H9 (cell line): Measurements from ENCODE around the gene OXSR1. TPM values are rescaled to one million over a fixed set of nuclear protein-coding genes. Genes with fewer than 3 reads are reported as not detected.

Source experiments
- DNase-seq: peaks from one replicate; pipeline ENCODE4 v3.0.0-alpha.2; 2017
- H2AFZ ChIP-seq: one replicate; pipeline ENCODE4 v1.6.1; 2013; ENCODE audit warnings: mild to moderate bottlenecking, low read length, control low read depth, moderate library complexity
- H2AK5ac ChIP-seq: 2 replicates; pipeline ENCODE4 v1.6.1; 2013; ENCODE audit warnings: low read length, control low read depth, mixed read lengths; ENCODE audit not compliant: insufficient read length
- H2BK120ac ChIP-seq: one replicate; pipeline ENCODE4 v1.6.1; 2013; ENCODE audit warnings: low read depth, mild to moderate bottlenecking, low read length, control low read depth, inconsistent platforms; ENCODE audit not compliant: poor library complexity, severe bottlenecking
- H2BK12ac ChIP-seq: 2 replicates; pipeline ENCODE4 v1.6.1; 2013; ENCODE audit warnings: low read length, control low read depth, mixed read lengths, low read depth; ENCODE audit not compliant: insufficient read length
- H2BK15ac ChIP-seq: 2 replicates; pipeline ENCODE4 v1.6.1; 2013; ENCODE audit warnings: low read depth, low read length, control low read depth
- H2BK20ac ChIP-seq: one replicate; pipeline ENCODE4 v1.6.1; 2013; ENCODE audit warnings: low read depth, mild to moderate bottlenecking, low read length, control low read depth, inconsistent platforms; ENCODE audit not compliant: poor library complexity, severe bottlenecking
- H2BK5ac ChIP-seq: 2 replicates; pipeline ENCODE4 v1.6.1; 2013; ENCODE audit warnings: low read length, control low read depth, mixed read lengths; ENCODE audit not compliant: insufficient read length
- H3K14ac ChIP-seq: 2 replicates; pipeline ENCODE4 v1.6.1; 2013; ENCODE audit warnings: low read length, control low read depth; ENCODE audit not compliant: insufficient read depth
- H3K18ac ChIP-seq: 2 replicates; pipeline ENCODE4 v1.6.1; 2013; ENCODE audit warnings: low read depth, mild to moderate bottlenecking, mixed read lengths, low read length, control low read depth; ENCODE audit not compliant: insufficient read length
- H3K23ac ChIP-seq: 2 replicates; pipeline ENCODE4 v1.6.1; 2013; ENCODE audit warnings: low read length, control low read depth, mixed read lengths, low read depth; ENCODE audit not compliant: insufficient read length
- H3K23me2 ChIP-seq: 2 replicates; pipeline ENCODE4 v1.6.1; 2013; ENCODE audit warnings: low read depth, mild to moderate bottlenecking, mixed read lengths, low read length, control low read depth; ENCODE audit not compliant: insufficient read length, poor library complexity, severe bottlenecking
- H3K27ac ChIP-seq: 2 replicates; pipeline ENCODE4 v1.5.1; 2013; ENCODE audit warnings: low read length, control low read depth, mixed read lengths, low read depth; ENCODE audit not compliant: insufficient read length
- H3K27me3 ChIP-seq: 2 replicates; pipeline ENCODE4 v1.6.1; 2013; ENCODE audit warnings: low read length, control low read depth, inconsistent platforms; ENCODE audit not compliant: insufficient read depth
- H3K4ac ChIP-seq: 2 replicates; pipeline ENCODE4 v1.6.1; 2013; ENCODE audit warnings: low read depth, mild to moderate bottlenecking, control low read depth, inconsistent platforms, low read length, moderate library complexity
- H3K4me1 ChIP-seq: 2 replicates; pipeline ENCODE4 v1.6.1; 2013; ENCODE audit warnings: low read length, control low read depth, inconsistent platforms; ENCODE audit not compliant: insufficient read depth
- H3K4me2 ChIP-seq: 2 replicates; pipeline ENCODE4 v1.6.1; 2013; ENCODE audit warnings: low read length, control low read depth, mixed read lengths; ENCODE audit not compliant: insufficient read length, insufficient read depth
- H3K56ac ChIP-seq: 2 replicates; pipeline ENCODE4 v1.6.1; 2013; ENCODE audit warnings: low read depth, mild to moderate bottlenecking, mixed read lengths, low read length, control low read depth; ENCODE audit not compliant: insufficient read length
- H3K79me1 ChIP-seq: 2 replicates; pipeline ENCODE4 v1.6.1; 2013; ENCODE audit warnings: low read depth, mild to moderate bottlenecking, moderate library complexity, low read length, control low read depth, inconsistent platforms; ENCODE audit not compliant: insufficient read depth, poor library complexity, severe bottlenecking
- H3K79me2 ChIP-seq: 2 replicates; pipeline ENCODE4 v1.6.1; 2013; ENCODE audit warnings: low read length, control low read depth, inconsistent platforms; ENCODE audit not compliant: insufficient read depth
- H3K9ac ChIP-seq: 2 replicates; pipeline ENCODE4 v1.6.1; 2013; ENCODE audit warnings: low read length, control low read depth, mixed read lengths; ENCODE audit not compliant: insufficient read length; ENCODE audit errors: extremely low read depth
- H3K9me3 ChIP-seq: one replicate; pipeline ENCODE4 v1.6.1; 2013; ENCODE audit warnings: low read depth, low read length, inconsistent platforms; ENCODE audit not compliant: control insufficient read depth
- H3T11ph ChIP-seq: one replicate; pipeline ENCODE4 v1.6.1; 2013; ENCODE audit warnings: mild to moderate bottlenecking, low read length, control low read depth, inconsistent platforms
- H4K20me1 ChIP-seq: one replicate; pipeline ENCODE4 v1.6.1; 2013; ENCODE audit not compliant: control insufficient read depth, insufficient read length, insufficient read depth
- H4K5ac ChIP-seq: 2 replicates; pipeline ENCODE4 v1.6.1; 2013; ENCODE audit warnings: low read depth, mild to moderate bottlenecking, mixed read lengths, low read length, control low read depth; ENCODE audit not compliant: insufficient read length
- H4K8ac ChIP-seq: replicated peaks from 2 replicates; pipeline ENCODE4 v1.6.1; 2013; ENCODE audit warnings: low read length, control low read depth, mixed read lengths, low read depth; ENCODE audit not compliant: insufficient read length
- H4K91ac ChIP-seq: 2 replicates; pipeline ENCODE4 v1.6.1; 2013; ENCODE audit warnings: low read depth, mild to moderate bottlenecking, moderate library complexity, mixed read lengths, low read length, control low read depth; ENCODE audit not compliant: insufficient read length
- H3K27ac Mint-ChIP-seq, 3 experiments: 2 replicates in 2 of 3; 3 replicates in 1 of 3; pipeline ENCODE4 v1.8.0; 2020 to 2021; ENCODE audit warnings: mixed read lengths in 3 of 3, mild to moderate bottlenecking in 1 of 3, moderate library complexity in 1 of 3
- H3K27me3 Mint-ChIP-seq: 2 replicates; pipeline ENCODE4 v1.8.0; 2021; ENCODE audit warnings: low read depth, mild to moderate bottlenecking, moderate library complexity, mixed read lengths
- H3K36me3 Mint-ChIP-seq, 3 experiments: 2 replicates in 2 of 3; 3 replicates in 1 of 3; pipeline ENCODE4 v1.8.0; 2020 to 2021; ENCODE audit warnings: low read depth in 3 of 3, mixed read lengths in 3 of 3; ENCODE audit not compliant: insufficient read depth in 1 of 3
- H3K4me1 Mint-ChIP-seq, 2 experiments: 2 replicates each; pipeline ENCODE4 v1.8.0; 2020; ENCODE audit warnings: mixed read lengths in 2 of 2
- H3K4me3 Mint-ChIP-seq, 2 experiments: 2 replicates in 1 of 2; 3 replicates in 1 of 2; pipeline ENCODE4 v1.8.0; 2020 to 2021; ENCODE audit warnings: mild to moderate bottlenecking in 2 of 2, mixed read lengths in 2 of 2, moderate library complexity in 1 of 2
- H3K9me3 Mint-ChIP-seq, 2 experiments: 2 replicates in 1 of 2; 3 replicates in 1 of 2; pipeline ENCODE4 v1.8.0; 2020; ENCODE audit warnings: mild to moderate bottlenecking in 2 of 2, mixed read lengths in 2 of 2, moderate library complexity in 1 of 2
- WGBS: extraction: QIAGEN DNeasy Blood & Tissue Kit; methylation state at CpG from one replicate; pipeline ENCODE4 v1.1.7; 2013; ENCODE audit warnings: missing lambda C conversion rate, low lambda C conversion rate, mixed read lengths; ENCODE audit not compliant: insufficient read length; ENCODE audit errors: extremely low coverage; 5-methylcytosine and 5-hydroxymethylcytosine counted together
- total RNA-seq: library from RNA; stranded (reverse); gene quantifications from 2 replicates; pipeline ENCODE4 v1.2.1, GENCODE V29; 2021
- TF ChIP-seq, protein P1 (sequence below): fragments of 200-600 bp; sonication (generic); conservative IDR thresholded peaks from 3 replicates; pipeline ENCODE4 v1.8.0; 2021; ENCODE audit warnings: antibody characterized with exemption, mild to moderate bottlenecking

Gene OXSR1
- total RNA-seq, 1 experiment from 2014 or later, result 54.1 TPM

DNA sequence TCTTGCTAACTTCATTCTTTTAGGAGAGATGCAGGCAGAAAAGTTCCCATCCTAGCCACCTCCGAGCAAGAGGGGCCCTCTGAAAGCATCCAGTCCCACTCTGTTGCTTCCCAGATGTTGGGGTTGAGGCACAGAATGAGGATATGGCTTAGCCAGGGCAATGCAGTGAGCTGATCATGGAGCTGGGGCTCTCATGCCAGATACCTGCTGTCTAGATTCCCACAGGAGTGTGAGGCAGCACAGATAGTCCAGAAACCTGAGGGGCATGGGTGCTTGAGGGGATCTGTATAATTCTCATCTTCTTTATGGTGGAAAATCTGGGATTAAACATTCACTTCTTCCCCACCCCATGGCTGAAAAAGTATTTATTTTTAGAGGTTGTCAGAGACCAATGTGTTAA, 101.5 kb downstream of the OXSR1 start:
- no peak for DNase-seq
- Histone ChIP-seq H3K79me2 (no peaks in the 10 kb centered on the region), H3K27ac (no peak overlapping the region), H2BK12ac (no peak overlapping the region), H3K4ac (no peak overlapping the region), H4K91ac (no peak overlapping the region), H4K5ac (no peak overlapping the region), H3K9ac (no peak overlapping the region), H3K9me3 (no peaks in the 10 kb centered on the region), H2BK20ac (no peak overlapping the region), H2BK120ac (no peak overlapping the region), H4K8ac (no peak overlapping the region), H3K27me3 (no peaks in the 10 kb centered on the region), H2BK15ac (no peak overlapping the region), H3K4me2 (no peak overlapping the region), H3K18ac (no peak overlapping the region), H3T11ph (no peak overlapping the region), H3K23ac (no peak overlapping the region), H3K14ac (no peak overlapping the region), H3K79me1 (no peaks in the 10 kb centered on the region), H2AFZ (no peak overlapping the region), H4K20me1 (peaks cover 3% of the 10 kb centered on the region), H3K56ac (no peak overlapping the region), H3K23me2 (no peaks in the 10 kb centered on the region), H2AK5ac (no peak overlapping the region), H3K4me1 (no peaks in the 10 kb centered on the region; the same call in none of the 2 replicates), H2BK5ac (no peak overlapping the region)
- Mint-ChIP-seq H3K27me3 (no peaks in the 10 kb centered on the region), H3K4me3 (no peak overlapping the region), H3K36me3 (no peaks in the 10 kb centered on the region), H3K27ac (no peak overlapping the region), H3K4me1 (peaks cover 20 to 27% of the 10 kb centered on the region in 2 experiments), H3K9me3 (no peaks in the 10 kb centered on the region)
- WGBS, result no CpG with 5 or more reads among the region's 1 CpG
- TF ChIP-seq, protein P1, sequence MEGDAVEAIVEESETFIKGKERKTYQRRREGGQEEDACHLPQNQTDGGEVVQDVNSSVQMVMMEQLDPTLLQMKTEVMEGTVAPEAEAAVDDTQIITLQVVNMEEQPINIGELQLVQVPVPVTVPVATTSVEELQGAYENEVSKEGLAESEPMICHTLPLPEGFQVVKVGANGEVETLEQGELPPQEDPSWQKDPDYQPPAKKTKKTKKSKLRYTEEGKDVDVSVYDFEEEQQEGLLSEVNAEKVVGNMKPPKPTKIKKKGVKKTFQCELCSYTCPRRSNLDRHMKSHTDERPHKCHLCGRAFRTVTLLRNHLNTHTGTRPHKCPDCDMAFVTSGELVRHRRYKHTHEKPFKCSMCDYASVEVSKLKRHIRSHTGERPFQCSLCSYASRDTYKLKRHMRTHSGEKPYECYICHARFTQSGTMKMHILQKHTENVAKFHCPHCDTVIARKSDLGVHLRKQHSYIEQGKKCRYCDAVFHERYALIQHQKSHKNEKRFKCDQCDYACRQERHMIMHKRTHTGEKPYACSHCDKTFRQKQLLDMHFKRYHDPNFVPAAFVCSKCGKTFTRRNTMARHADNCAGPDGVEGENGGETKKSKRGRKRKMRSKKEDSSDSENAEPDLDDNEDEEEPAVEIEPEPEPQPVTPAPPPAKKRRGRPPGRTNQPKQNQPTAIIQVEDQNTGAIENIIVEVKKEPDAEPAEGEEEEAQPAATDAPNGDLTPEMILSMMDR, result no peak
